ENCODE data around the gene CDH4. TPM values are rescaled to one million over a fixed set of nuclear protein-coding genes. Genes with fewer than 3 reads are reported as not detected.

The CDH4 gene
- total RNA-seq, 1 experiment from 2014 or later, result not detected

GRCh38 chr20:61821735-61822134 is 569.7 kb downstream of the CDH4 start:
- intact Hi-C loops (cut with micrococcal nuclease; ENCODE audit: unreplicated experiment), result no loop called here
- DNase-seq, result no peak
- Histone ChIP-seq H3K9me3 (no peaks in the 10 kb centered on the region), H3K27me3 (replicated peaks; ENCODE audit: control insufficient read depth, insufficient read depth, low read length) (peaks cover 4% of the 10 kb centered on the region; the same call in 1 of the 2 replicates), H3K36me3 (ENCODE audit: control insufficient read depth, insufficient read depth, low read length) (no peaks in the 10 kb centered on the region), H3K4me1 (no peaks in the 10 kb centered on the region), H3K4me3 (ENCODE audit: low read depth, low read length) (no peak overlapping the region)
- ChIA-PET POLR2A (no interaction called here), CTCF (no interaction called here)
- Mint-ChIP-seq H3K9me3 (ENCODE audit: unreplicated experiment) (peaks cover 11% of the 10 kb centered on the region), H3K27ac (ENCODE audit: unreplicated experiment) (no peak overlapping the region), H3K27me3 (ENCODE audit: insufficient read depth, unreplicated experiment) (peaks cover 40% of the 10 kb centered on the region), H3K36me3 (ENCODE audit: insufficient read depth, unreplicated experiment) (no peaks in the 10 kb centered on the region), H3K4me3 (ENCODE audit: unreplicated experiment) (no peak overlapping the region), H3K4me1 (ENCODE audit: low read depth, unreplicated experiment) (no peaks in the 10 kb centered on the region)
- BruUV-seq (replicated peaks), result no TSS peak
- no peak for TF ChIP-seq CTCF (IDR thresholded peaks at IDR 0.05; ENCODE audit: insufficient read depth in 1 of 2, low read depth in 1 of 2, low read length in 1 of 2, severe bottlenecking in 1 of 2, unreplicated experiment in 1 of 2)

- Mint-ChIP-seq H3K4me3 (ENCODE audit: unreplicated experiment) (no peak overlapping the region), H3K36me3 (ENCODE audit: insufficient read depth, unreplicated experiment) (no peaks in the 10 kb centered on the region), H3K9me3 (ENCODE audit: unreplicated experiment) (peaks cover 11% of the 10 kb centered on the region), H3K27me3 (ENCODE audit: insufficient read depth, unreplicated experiment) (peaks cover 36% of the 10 kb centered on the region), H3K4me1 (ENCODE audit: low read depth, unreplicated experiment) (no peaks in the 10 kb centered on the region), H3K27ac (ENCODE audit: unreplicated experiment) (no peak overlapping the region)
- Histone ChIP-seq H3K36me3 (ENCODE audit: control insufficient read depth, insufficient read depth, low read length) (no peaks in the 10 kb centered on the region), H3K4me1 (no peaks in the 10 kb centered on the region), H3K4me3 (ENCODE audit: low read depth, low read length) (no peak overlapping the region), H3K27me3 (replicated peaks; ENCODE audit: control insufficient read depth, insufficient read depth, low read length) (peaks cover 4% of the 10 kb centered on the region; the same call in 1 of the 2 replicates), H3K9me3 (peaks cover 5% of the 10 kb centered on the region; the same call in 1 of the 2 replicates)
- intact Hi-C loops (cut with micrococcal nuclease; ENCODE audit: unreplicated experiment), result no loop called here
- DNase-seq, result no peak
- no TSS peak for BruUV-seq (replicated peaks)
- ChIA-PET POLR2A (no interaction called here), CTCF (no interaction called here)
- TF ChIP-seq CTCF (IDR thresholded peaks at IDR 0.05; ENCODE audit: insufficient read depth in 1 of 2, low read depth in 1 of 2, low read length in 1 of 2, severe bottlenecking in 1 of 2, unreplicated experiment in 1 of 2), result no peak
These were observed 570.3 kb downstream of the CDH4 start for GRCh38 chr20:61822396-61822795.

GRCh38 chr20:61823242-61823641 is 571.2 kb downstream of the CDH4 start:
- ChIA-PET POLR2A (no interaction called here), CTCF (no interaction called here)
- peaks cover 6% of the 10 kb centered on the region for H3K9me3 ChIP-seq
- intact Hi-C loops (cut with micrococcal nuclease; ENCODE audit: unreplicated experiment), result no loop called here
- Mint-ChIP-seq H3K27me3 (ENCODE audit: insufficient read depth, unreplicated experiment) (peaks cover 34% of the 10 kb centered on the region), H3K9me3 (ENCODE audit: unreplicated experiment) (peaks cover 11% of the 10 kb centered on the region), H3K4me3 (ENCODE audit: unreplicated experiment) (no peak overlapping the region), H3K4me1 (ENCODE audit: low read depth, unreplicated experiment) (no peaks in the 10 kb centered on the region), H3K27ac (ENCODE audit: unreplicated experiment) (no peak overlapping the region), H3K36me3 (ENCODE audit: insufficient read depth, unreplicated experiment) (no peaks in the 10 kb centered on the region)
- no TSS peak for BruUV-seq (replicated peaks)
- no peaks in the 10 kb centered on the region for H3K4me1 ChIP-seq
- TF ChIP-seq CTCF (IDR thresholded peaks at IDR 0.05; ENCODE audit: insufficient read depth in 1 of 2, low read depth in 1 of 2, low read length in 1 of 2, severe bottlenecking in 1 of 2, unreplicated experiment in 1 of 2), result no peak
- no peak overlapping the region for H3K4me3 ChIP-seq (ENCODE audit: low read depth, low read length)
- H3K27me3 ChIP-seq (replicated peaks; ENCODE audit: control insufficient read depth, insufficient read depth, low read length), result peaks cover 4% of the 10 kb centered on the region; the same call in 1 of the 2 replicates
- H3K36me3 ChIP-seq (ENCODE audit: control insufficient read depth, insufficient read depth, low read length), result no peaks in the 10 kb centered on the region
- DNase-seq, result no peak
